PFSK-1 (cell line): Measurements from ENCODE around the gene DGKH.

Experiments
- FOXP2 ChIP-seq: optimal IDR thresholded peaks from 2 replicates; pipeline ENCODE3; 2011; ENCODE audit warnings: borderline replicate concordance, control low read depth, inconsistent platforms; ENCODE audit not compliant: insufficient read depth; ENCODE audit errors: extremely low read length, extremely low read depth
- POLR2AphosphoS5 ChIP-seq: IDR thresholded peaks from 2 replicates; pipeline ENCODE4 v1.6.1; 2012; ENCODE audit warnings: low read depth, mild to moderate bottlenecking, control low read depth, low read length, moderate library complexity
- SIN3A ChIP-seq: IDR thresholded peaks from 2 replicates; pipeline ENCODE4 v1.6.1; 2012; ENCODE audit warnings: mild to moderate bottlenecking, low read length, moderate library complexity, borderline replicate concordance; ENCODE audit not compliant: insufficient read depth
- TAF1 ChIP-seq: IDR thresholded peaks from 2 replicates; pipeline ENCODE4 v1.6.1; 2012; ENCODE audit warnings: low read length, control low read depth, borderline replicate concordance; ENCODE audit not compliant: insufficient read depth
- TF ChIP-seq, protein P1 (sequence below), 2 experiments: IDR thresholded peaks; 2 replicates each; pipeline versions ENCODE4 v1.6.1 to v1.8.0; 2011 to 2012; ENCODE audit warnings: low read depth in 2 of 2, low read length in 2 of 2, control low read depth in 1 of 2, inconsistent platforms in 1 of 2, mild to moderate bottlenecking in 1 of 2, moderate library complexity in 1 of 2; ENCODE audit not compliant: insufficient read depth in 1 of 2

The DGKH gene

DNA sequence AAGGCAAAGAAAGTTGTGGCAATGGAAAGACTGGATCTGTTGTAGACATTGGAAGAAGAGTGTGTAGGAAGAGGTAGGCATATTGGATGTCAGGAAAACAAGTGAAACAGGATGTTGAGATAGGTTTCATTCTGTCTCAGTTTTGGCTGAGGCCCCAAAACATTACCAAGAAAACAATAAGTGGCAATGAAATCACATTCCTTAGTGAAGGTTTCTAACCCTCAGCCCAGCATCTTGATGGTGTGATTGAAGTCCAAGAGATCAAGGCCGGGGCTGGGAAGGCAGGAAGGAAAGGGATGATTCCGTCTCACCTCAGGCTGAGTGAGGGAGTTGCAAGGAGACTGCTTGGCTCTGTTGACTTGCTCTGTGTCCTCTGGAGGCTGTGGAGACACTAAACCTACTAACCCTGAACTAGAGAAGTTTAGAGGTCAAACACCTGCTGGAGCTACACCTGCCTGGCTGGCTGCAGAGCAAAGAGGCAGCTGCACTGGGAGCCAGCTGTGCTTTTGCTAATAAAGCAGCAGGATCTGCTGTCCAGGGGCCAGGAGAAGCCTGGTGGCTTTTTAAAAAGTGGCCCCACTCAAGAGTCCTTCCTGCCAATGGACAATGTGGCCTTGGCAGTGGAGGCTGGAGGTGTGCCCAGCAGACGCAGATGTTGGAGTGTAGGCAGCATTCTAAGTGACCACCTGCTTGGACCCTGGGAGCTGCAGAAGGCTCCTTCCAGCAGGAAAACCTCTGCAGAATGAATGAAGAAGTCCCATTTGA, 53.6 kb downstream of the DGKH start:
- TF ChIP-seq FOXP2 (no peak), SIN3A (no peak), TAF1 (no peak), POLR2AphosphoS5 (no peak)
- TF ChIP-seq, protein P1, sequence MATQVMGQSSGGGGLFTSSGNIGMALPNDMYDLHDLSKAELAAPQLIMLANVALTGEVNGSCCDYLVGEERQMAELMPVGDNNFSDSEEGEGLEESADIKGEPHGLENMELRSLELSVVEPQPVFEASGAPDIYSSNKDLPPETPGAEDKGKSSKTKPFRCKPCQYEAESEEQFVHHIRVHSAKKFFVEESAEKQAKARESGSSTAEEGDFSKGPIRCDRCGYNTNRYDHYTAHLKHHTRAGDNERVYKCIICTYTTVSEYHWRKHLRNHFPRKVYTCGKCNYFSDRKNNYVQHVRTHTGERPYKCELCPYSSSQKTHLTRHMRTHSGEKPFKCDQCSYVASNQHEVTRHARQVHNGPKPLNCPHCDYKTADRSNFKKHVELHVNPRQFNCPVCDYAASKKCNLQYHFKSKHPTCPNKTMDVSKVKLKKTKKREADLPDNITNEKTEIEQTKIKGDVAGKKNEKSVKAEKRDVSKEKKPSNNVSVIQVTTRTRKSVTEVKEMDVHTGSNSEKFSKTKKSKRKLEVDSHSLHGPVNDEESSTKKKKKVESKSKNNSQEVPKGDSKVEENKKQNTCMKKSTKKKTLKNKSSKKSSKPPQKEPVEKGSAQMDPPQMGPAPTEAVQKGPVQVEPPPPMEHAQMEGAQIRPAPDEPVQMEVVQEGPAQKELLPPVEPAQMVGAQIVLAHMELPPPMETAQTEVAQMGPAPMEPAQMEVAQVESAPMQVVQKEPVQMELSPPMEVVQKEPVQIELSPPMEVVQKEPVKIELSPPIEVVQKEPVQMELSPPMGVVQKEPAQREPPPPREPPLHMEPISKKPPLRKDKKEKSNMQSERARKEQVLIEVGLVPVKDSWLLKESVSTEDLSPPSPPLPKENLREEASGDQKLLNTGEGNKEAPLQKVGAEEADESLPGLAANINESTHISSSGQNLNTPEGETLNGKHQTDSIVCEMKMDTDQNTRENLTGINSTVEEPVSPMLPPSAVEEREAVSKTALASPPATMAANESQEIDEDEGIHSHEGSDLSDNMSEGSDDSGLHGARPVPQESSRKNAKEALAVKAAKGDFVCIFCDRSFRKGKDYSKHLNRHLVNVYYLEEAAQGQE (IDR thresholded peaks at IDR 0.05; ENCODE audit: insufficient read depth in 1 of 2, low read depth in 2 of 2, low read length in 2 of 2), result no peak

DNA sequence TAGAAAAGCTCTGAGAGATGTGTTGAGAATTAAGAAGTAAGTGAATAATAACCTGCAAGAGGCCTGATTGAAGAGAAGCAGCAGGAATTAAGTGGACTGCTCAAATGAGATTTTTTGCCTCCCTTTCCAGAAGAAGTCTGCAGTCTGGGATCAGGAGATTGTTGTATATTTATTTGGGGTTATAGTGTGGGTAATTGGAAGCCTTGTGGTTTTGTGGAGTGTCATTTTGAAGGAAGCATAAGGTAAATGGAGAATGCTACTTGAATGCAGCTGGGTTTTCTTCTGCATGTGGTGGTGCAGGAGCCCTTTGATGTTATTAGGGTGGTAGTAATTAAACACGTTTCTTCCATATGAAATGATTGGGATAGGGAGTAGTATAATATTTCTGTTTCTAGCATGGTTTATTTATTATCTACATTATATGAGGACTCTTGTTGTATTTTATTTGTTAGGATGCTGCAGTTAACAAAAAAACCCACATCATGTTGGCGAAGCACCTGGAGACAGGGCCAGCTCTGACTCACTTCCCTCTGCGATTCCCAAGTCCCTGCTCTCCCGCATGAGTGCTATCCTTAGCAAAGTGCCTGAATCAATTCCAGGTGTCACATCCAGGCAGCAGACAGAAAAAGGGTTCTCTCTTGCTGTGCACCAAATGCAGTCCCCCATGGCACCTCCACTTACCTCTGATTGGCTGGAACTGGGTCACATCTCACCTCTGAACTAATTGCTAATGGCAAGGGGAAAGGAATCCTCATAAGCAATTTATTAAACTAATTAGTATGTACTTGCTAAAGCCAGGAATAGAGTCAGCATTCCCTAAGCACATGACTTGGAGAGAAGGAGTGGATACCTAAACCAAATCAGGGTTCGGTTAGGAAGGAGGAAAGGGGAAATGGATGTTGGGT, 54.8 kb downstream of the DGKH start:
- TF ChIP-seq FOXP2, result no peak

DNA sequence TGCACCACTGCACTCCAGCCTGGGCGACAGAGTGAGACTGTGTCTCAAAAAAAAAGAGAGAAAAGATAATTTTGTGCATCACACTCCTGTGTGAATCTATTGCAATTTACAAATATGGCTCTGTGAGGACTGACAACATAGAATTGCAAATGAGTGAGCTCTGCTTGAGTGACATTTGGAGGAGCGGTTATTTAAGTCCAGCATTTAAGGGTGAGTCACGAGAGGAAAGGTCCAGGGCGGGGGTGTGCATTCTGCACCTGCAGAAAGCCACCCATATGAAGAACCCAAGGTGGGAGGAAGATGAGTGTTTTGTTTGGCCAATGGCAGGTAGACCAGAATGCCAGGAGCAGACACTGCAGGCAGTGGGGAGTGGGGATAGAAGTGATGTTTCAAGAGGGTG, 58.5 kb downstream of the DGKH start:
- TF ChIP-seq, protein P1 (IDR thresholded peaks at IDR 0.05; ENCODE audit: insufficient read depth in 1 of 2, low read depth in 2 of 2, low read length in 2 of 2), result no peak
- no peak for TF ChIP-seq FOXP2
- no peak for TF ChIP-seq TAF1
- no peak for TF ChIP-seq SIN3A
- no peak for TF ChIP-seq POLR2AphosphoS5

DNA sequence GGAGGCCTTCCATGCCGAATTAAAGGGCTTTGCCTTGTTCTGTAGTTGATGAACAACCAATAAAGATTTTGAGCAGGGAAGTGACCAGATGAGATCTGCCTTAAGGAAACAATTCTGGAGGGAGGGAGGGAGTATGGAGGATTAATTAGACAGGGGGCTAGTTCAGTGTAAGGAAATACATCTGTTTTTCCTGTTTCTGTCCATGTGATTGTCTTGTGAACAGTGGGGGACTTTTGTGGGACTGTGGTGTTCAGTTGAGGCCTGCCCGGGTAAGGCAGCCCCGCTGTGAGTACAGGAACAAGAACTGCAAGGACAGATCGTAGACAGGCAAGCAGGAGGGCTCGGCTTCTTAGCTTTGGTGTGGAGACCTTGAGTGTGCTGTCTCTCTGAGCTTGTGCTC, 59.0 kb downstream of the DGKH start:
- no peak for TF ChIP-seq FOXP2
- TF ChIP-seq, protein P1 (IDR thresholded peaks at IDR 0.05; ENCODE audit: insufficient read depth in 1 of 2, low read depth in 2 of 2, low read length in 2 of 2), result no peak
- TF ChIP-seq TAF1, result no peak
- no peak for TF ChIP-seq SIN3A
- TF ChIP-seq POLR2AphosphoS5, result no peak

DNA sequence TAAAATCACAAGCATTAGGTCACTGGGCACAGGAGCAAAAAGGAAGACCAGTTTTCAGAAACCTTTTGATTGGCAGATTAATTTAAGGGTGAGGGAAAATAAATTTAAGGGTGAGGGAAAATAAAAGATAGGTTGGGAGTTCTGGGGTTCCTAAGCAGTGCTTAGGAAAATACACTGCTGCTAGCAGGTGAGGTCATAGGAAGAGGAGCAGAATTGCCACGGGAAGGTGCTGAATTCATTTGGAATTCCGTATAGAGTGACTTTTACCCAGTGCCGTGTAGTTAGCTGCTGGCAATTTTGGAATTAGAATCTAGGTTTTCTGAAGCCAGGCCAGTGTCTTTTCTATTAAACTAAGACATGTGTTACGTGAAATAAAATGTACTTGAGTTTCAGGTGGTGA, 59.8 kb downstream of the DGKH start:
- TF ChIP-seq FOXP2 (no peak), POLR2AphosphoS5 (no peak), SIN3A (no peak), TAF1 (no peak)
